Measurements from ENCODE around the gene VAPA. TPM values are rescaled to one million over a fixed set of nuclear protein-coding genes. Genes with fewer than 3 reads are reported as not detected.

Gene VAPA
- total and polyA plus RNA-seq, 10 of the 15 experiments (the other 5 are each of a cell fraction or from before 2014, with no cell fraction given), result 70.9 to 252 (median 166) TPM

DNA sequence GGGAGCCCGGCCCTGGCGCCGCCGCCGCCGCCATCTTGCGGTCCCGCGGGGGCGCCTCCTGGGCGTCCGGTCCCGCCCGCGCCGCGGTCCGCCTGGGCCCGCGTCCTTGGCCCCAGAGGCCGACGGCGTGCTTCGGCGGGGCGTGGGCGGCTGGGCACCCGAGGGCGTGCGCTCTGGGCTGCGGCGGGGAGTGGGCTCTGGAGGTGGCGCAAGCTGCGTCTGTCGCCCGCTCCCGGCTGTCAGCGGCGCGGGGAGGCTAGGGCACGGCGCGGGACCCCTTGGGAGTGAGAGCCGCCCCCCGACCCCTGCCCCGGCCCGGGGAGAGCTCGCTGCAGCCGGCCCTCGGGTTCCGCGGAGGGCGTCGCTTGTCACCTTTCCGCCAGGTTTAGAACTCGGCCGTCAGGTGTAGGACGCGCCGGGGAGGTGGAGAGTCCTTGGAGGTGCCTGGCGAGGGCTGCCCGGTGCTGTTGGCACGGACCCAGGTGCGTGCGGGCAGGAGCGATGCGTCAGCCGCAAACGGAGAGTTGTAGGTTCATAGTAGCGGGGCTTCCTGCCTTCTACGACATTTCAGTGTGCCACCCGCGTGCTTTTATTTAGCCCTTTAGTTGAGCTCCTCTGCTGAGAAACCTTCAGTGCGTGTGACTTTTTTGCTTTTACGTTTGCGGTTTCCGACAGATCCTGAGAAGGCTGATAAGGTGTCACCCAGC, 921 bp downstream of the VAPA start (continued):
- no peak for TF ChIP-seq MEF2B (IDR thresholded peaks at IDR 0.05; ENCODE audit: partially characterized antibody, poor library complexity, severe bottlenecking)
- TF ChIP-seq HDGF (IDR thresholded peaks at IDR 0.05), result no peak
- peak; percentile 76 for TF ChIP-seq RUNX3 (IDR thresholded peaks at IDR 0.05; ENCODE audit: low read length)
- TF ChIP-seq ATF7 (IDR thresholded peaks at IDR 0.05; ENCODE audit: low read depth), result no peak
- TF ChIP-seq TCF7 (IDR thresholded peaks at IDR 0.05; ENCODE audit: borderline replicate concordance), result no peak
- no peak for TF ChIP-seq TARDBP (IDR thresholded peaks at IDR 0.05; ENCODE audit: borderline replicate concordance)
- no peak for TF ChIP-seq JUNB (IDR thresholded peaks at IDR 0.05)
- no peak for TF ChIP-seq SMAD5 (IDR thresholded peaks at IDR 0.05; ENCODE audit: low read depth)
- TF ChIP-seq, protein P1, sequence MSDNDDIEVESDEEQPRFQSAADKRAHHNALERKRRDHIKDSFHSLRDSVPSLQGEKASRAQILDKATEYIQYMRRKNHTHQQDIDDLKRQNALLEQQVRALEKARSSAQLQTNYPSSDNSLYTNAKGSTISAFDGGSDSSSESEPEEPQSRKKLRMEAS (IDR thresholded peaks at IDR 0.05; ENCODE audit: low read depth, low read length), result no peak
- peak; percentile 80; the same call in 1 of the 2 replicates for TF ChIP-seq GATAD2B (conservative IDR thresholded peaks at IDR 0.05; ENCODE audit: low read depth)
- no peak for TF ChIP-seq NR2C1 (IDR thresholded peaks at IDR 0.05)
- peak; percentile 19; the same call in 1 of the 2 replicates for TF ChIP-seq ZSCAN29 (IDR thresholded peaks at IDR 0.05)
- TF ChIP-seq, protein P2, sequence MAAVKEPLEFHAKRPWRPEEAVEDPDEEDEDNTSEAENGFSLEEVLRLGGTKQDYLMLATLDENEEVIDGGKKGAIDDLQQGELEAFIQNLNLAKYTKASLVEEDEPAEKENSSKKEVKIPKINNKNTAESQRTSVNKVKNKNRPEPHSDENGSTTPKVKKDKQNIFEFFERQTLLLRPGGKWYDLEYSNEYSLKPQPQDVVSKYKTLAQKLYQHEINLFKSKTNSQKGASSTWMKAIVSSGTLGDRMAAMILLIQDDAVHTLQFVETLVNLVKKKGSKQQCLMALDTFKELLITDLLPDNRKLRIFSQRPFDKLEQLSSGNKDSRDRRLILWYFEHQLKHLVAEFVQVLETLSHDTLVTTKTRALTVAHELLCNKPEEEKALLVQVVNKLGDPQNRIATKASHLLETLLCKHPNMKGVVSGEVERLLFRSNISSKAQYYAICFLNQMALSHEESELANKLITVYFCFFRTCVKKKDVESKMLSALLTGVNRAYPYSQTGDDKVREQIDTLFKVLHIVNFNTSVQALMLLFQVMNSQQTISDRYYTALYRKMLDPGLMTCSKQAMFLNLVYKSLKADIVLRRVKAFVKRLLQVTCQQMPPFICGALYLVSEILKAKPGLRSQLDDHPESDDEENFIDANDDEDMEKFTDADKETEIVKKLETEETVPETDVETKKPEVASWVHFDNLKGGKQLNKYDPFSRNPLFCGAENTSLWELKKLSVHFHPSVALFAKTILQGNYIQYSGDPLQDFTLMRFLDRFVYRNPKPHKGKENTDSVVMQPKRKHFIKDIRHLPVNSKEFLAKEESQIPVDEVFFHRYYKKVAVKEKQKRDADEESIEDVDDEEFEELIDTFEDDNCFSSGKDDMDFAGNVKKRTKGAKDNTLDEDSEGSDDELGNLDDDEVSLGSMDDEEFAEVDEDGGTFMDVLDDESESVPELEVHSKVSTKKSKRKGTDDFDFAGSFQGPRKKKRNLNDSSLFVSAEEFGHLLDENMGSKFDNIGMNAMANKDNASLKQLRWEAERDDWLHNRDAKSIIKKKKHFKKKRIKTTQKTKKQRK (IDR thresholded peaks at IDR 0.05; ENCODE audit: low read depth, low read length), result no peak
- TF ChIP-seq SMARCA5 (IDR thresholded peaks at IDR 0.05), result peak; percentile 11; the same call in 1 of the 2 replicates
- no peak for TF ChIP-seq RB1 (IDR thresholded peaks at IDR 0.05; ENCODE audit: borderline replicate concordance)
- TF ChIP-seq, protein P3, sequence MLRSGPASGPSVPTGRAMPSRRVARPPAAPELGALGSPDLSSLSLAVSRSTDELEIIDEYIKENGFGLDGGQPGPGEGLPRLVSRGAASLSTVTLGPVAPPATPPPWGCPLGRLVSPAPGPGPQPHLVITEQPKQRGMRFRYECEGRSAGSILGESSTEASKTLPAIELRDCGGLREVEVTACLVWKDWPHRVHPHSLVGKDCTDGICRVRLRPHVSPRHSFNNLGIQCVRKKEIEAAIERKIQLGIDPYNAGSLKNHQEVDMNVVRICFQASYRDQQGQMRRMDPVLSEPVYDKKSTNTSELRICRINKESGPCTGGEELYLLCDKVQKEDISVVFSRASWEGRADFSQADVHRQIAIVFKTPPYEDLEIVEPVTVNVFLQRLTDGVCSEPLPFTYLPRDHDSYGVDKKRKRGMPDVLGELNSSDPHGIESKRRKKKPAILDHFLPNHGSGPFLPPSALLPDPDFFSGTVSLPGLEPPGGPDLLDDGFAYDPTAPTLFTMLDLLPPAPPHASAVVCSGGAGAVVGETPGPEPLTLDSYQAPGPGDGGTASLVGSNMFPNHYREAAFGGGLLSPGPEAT (IDR thresholded peaks at IDR 0.05; ENCODE audit: low read depth), result no peak
- no peak for TF ChIP-seq KAT2A (conservative IDR thresholded peaks at IDR 0.05; ENCODE audit: control insufficient read depth, low read depth, low read length)
- TF ChIP-seq SUZ12 (IDR thresholded peaks at IDR 0.05; ENCODE audit: unreplicated experiment), result no peak
- TF ChIP-seq, protein P4, sequence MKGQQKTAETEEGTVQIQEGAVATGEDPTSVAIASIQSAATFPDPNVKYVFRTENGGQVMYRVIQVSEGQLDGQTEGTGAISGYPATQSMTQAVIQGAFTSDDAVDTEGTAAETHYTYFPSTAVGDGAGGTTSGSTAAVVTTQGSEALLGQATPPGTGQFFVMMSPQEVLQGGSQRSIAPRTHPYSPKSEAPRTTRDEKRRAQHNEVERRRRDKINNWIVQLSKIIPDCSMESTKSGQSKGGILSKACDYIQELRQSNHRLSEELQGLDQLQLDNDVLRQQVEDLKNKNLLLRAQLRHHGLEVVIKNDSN (IDR thresholded peaks at IDR 0.05; ENCODE audit: borderline replicate concordance, extremely low read length, insufficient read depth, low read depth, low read length), result no peak
- peak; percentile 28 for TF ChIP-seq MYC (IDR thresholded peaks at IDR 0.05; ENCODE audit: insufficient read depth, insufficient read length, insufficient replicate concordance, low read length, severe bottlenecking)
- TF ChIP-seq CREB1 (IDR thresholded peaks at IDR 0.05; ENCODE audit: low read depth), result 0 out of 2 replicates have a peak, but pooled peaks have one; percentile 26
- TF ChIP-seq CHD2 (IDR thresholded peaks at IDR 0.05; ENCODE audit: borderline replicate concordance, low read depth, low read length), result no peak
- TF ChIP-seq, protein P5, sequence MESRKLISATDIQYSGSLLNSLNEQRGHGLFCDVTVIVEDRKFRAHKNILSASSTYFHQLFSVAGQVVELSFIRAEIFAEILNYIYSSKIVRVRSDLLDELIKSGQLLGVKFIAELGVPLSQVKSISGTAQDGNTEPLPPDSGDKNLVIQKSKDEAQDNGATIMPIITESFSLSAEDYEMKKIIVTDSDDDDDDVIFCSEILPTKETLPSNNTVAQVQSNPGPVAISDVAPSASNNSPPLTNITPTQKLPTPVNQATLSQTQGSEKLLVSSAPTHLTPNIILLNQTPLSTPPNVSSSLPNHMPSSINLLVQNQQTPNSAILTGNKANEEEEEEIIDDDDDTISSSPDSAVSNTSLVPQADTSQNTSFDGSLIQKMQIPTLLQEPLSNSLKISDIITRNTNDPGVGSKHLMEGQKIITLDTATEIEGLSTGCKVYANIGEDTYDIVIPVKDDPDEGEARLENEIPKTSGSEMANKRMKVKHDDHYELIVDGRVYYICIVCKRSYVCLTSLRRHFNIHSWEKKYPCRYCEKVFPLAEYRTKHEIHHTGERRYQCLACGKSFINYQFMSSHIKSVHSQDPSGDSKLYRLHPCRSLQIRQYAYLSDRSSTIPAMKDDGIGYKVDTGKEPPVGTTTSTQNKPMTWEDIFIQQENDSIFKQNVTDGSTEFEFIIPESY (IDR thresholded peaks at IDR 0.05), result no peak

All from GM12878 (cell line).